22Rv1 (cell line): ENCODE results near the gene MPO.

Source experiments
- H3K27ac ChIP-seq: fragments of 450-650 bp; 2 replicates; pipeline ENCODE4 v1.5.1; 2017
- ZFX ChIP-seq: fragments of 450-650 bp; IDR thresholded peaks from 2 replicates; pipeline ENCODE4 v1.6.1; 2017; ENCODE audit warnings: antibody characterized with exemption, borderline replicate concordance
- TF ChIP-seq, protein P1 (sequence below): fragments of 450-650 bp; IDR thresholded peaks from 2 replicates; pipeline ENCODE4 v1.5.1; 2017; ENCODE audit warnings: mild to moderate bottlenecking

MPO gene

GRCh38 chr17:58321571-58322525, 41.1 kb upstream of the MPO start:
- no peak for TF ChIP-seq ZFX
- TF ChIP-seq, protein P1, sequence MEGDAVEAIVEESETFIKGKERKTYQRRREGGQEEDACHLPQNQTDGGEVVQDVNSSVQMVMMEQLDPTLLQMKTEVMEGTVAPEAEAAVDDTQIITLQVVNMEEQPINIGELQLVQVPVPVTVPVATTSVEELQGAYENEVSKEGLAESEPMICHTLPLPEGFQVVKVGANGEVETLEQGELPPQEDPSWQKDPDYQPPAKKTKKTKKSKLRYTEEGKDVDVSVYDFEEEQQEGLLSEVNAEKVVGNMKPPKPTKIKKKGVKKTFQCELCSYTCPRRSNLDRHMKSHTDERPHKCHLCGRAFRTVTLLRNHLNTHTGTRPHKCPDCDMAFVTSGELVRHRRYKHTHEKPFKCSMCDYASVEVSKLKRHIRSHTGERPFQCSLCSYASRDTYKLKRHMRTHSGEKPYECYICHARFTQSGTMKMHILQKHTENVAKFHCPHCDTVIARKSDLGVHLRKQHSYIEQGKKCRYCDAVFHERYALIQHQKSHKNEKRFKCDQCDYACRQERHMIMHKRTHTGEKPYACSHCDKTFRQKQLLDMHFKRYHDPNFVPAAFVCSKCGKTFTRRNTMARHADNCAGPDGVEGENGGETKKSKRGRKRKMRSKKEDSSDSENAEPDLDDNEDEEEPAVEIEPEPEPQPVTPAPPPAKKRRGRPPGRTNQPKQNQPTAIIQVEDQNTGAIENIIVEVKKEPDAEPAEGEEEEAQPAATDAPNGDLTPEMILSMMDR = no peak
- no peak overlapping the region; the same call in 1 of the 2 replicates for H3K27ac ChIP-seq

GRCh38 chr17:58320570-58321323, 40.0 kb upstream of the MPO start:
- no peak overlapping the region for H3K27ac ChIP-seq
- TF ChIP-seq ZFX = no peak
- TF ChIP-seq, protein P1 = no peak

GRCh38 chr17:58320163-58320558, 39.4 kb upstream of the MPO start:
- TF ChIP-seq ZFX = no peak
- TF ChIP-seq, protein P1 = no peak
- H3K27ac ChIP-seq = no peak overlapping the region

- TF ChIP-seq, protein P1 = no peak
- no peak for TF ChIP-seq ZFX
- H3K27ac ChIP-seq = no peak overlapping the region
These were observed 38.7 kb upstream of the MPO start for GRCh38 chr17:58319173-58320162.

- TF ChIP-seq, protein P1 = no peak
- TF ChIP-seq ZFX = no peak
- H3K27ac ChIP-seq = peak overlapping the region; percentile 30; the same call in 1 of the 2 replicates
These were observed 38.0 kb upstream of the MPO start for GRCh38 chr17:58318627-58319172.

DNA sequence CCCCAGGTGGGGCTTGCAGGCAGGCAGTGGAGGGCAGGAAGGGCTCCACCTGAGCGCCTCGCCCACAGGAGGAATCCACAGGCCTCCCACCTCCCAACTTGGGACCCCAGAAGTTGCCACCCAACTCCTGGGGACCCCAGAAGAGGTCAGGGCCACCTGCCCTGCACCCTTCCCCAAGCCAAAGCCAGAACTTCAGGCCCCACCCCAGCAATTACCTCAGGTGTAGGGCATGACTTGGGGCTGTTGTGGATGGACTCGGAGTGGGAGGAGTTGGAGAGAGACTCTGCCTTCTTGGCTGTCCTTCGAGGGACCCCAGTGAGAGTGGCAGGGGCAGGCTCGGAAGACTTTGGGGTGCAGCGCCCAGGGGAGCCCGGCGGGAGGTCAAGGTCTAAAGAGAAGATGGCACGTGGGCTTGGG, 37.3 kb upstream of the MPO start:
- peak overlapping the region; percentile 30 for H3K27ac ChIP-seq
- no peak for TF ChIP-seq ZFX
